NB4 (cell line): ENCODE data around the gene CAST.

ENCODE experiments used
- CTCF ChIP-seq: IDR thresholded peaks from one replicate; pipeline ENCODE4 v1.5.1; 2012; ENCODE audit warnings: low read depth, low read length
- POLR2A ChIP-seq: IDR thresholded peaks from 2 replicates; pipeline ENCODE4 v1.6.1; 2011; ENCODE audit warnings: mild to moderate bottlenecking; ENCODE audit not compliant: insufficient read length; ENCODE audit errors: extremely low read depth

GRCh38 chr5:96625365-96625764 lies 36.8 kb upstream of the CAST start:
- no peak for TF ChIP-seq CTCF
- no peak for TF ChIP-seq POLR2A
